K562 (cell line): ENCODE results near the gene GALNS. TPM values are rescaled to one million over a fixed set of nuclear protein-coding genes. Genes with fewer than 3 reads are reported as not detected.

Source experiments
- BRD9 ChIP-seq: fragments of 450-650 bp; IDR thresholded peaks from 2 replicates; pipeline ENCODE4 v1.6.1; 2018; ENCODE audit warnings: low read depth; ENCODE audit not compliant: partially characterized antibody
- E2F8 ChIP-seq: fragments of 450-650 bp; IDR thresholded peaks from 2 replicates; pipeline ENCODE4 v1.7.1; 2018; ENCODE audit warnings: mild to moderate bottlenecking, low read depth; ENCODE audit not compliant: partially characterized antibody
- ESRRA ChIP-seq: fragments of 450-650 bp; IDR thresholded peaks from 2 replicates; pipeline ENCODE4 v1.6.1; 2014; ENCODE audit warnings: low read depth, mild to moderate bottlenecking, moderate library complexity, borderline replicate concordance
- ETS2 ChIP-seq: IDR thresholded peaks from 2 replicates; pipeline ENCODE4 v1.6.1; 2016; ENCODE audit warnings: borderline replicate concordance, missing genetic modification characterization, mild to moderate bottlenecking, moderate library complexity, missing compliant biosample characterization; ENCODE audit not compliant: poor library complexity, severe bottlenecking
- ETV5 ChIP-seq: sonication (generic); formaldehyde crosslinking; IDR thresholded peaks from 2 replicates; pipeline ENCODE4 v1.4.0; 2020; ENCODE audit warnings: low read depth, mild to moderate bottlenecking, missing genetic modification reagents
- GTF2A2 ChIP-seq: IDR thresholded peaks from 2 replicates; pipeline ENCODE4 v1.6.1; 2016; ENCODE audit warnings: mild to moderate bottlenecking, missing genetic modification characterization, missing compliant biosample characterization
- HDAC1 ChIP-seq, 2 experiments: fragments of 450-650 bp; IDR thresholded peaks; 2 replicates each; pipeline ENCODE4 v1.6.1; 2016 to 2017; ENCODE audit warnings: inconsistent platforms in 1 of 2, mild to moderate bottlenecking in 1 of 2, moderate library complexity in 1 of 2
- MYC ChIP-seq, 2 experiments: fragments of 250-450 bp in 1 of 2; sonication (Bioruptor Pico) in 1 of 2; IDR thresholded peaks; 2 replicates each; pipeline versions ENCODE4 v1.5.1 to v1.6.1; 2012 to 2021; ENCODE audit warnings: low read depth in 2 of 2, borderline replicate concordance in 1 of 2, improper control_type of control experiment in 1 of 2, low read length in 1 of 2, mild to moderate bottlenecking in 1 of 2, moderate library complexity in 1 of 2
- SMARCC2 ChIP-seq: fragments of 450-650 bp; IDR thresholded peaks from 2 replicates; pipeline ENCODE4 v1.6.1; 2017; ENCODE audit warnings: antibody characterized with exemption, moderate library complexity, mild to moderate bottlenecking, low read depth
- ZNF764 ChIP-seq: fragments of 250-450 bp; sonication (Bioruptor Pico); IDR thresholded peaks from 2 replicates; pipeline ENCODE4 v1.4.0; 2020; ENCODE audit warnings: low read depth, mild to moderate bottlenecking, moderate library complexity
- polyA plus RNA-seq, 8 experiments: library from polyadenylated mRNA; depleted of rRNA in 4 of 8; stranded (reverse) in 5 of 8; unstranded in 3 of 8; fragments of >200 nt; fragmentation: Nextera tagmentation in 2 of 8; fragmentation: Illumina TruSeq in 1 of 8; extraction: Ambion mirVana in 2 of 8; extraction: Trizol in 1 of 8; gene quantifications; 2 replicates each; pipeline versions ENCODE4 v1.2.1 to v1.2.3, GENCODE V29; 2011 to 2014; ENCODE audit warnings: inconsistent platforms in 1 of 8, missing spikeins in 1 of 8
- total RNA-seq, 7 experiments: library from RNA; depleted of rRNA in 6 of 7; stranded (reverse); fragments of >200 nt in 6 of 7; fragmentation: Illumina TruSeq in 2 of 7; extraction: Trizol in 2 of 7; gene quantifications; 2 replicates each; pipeline versions ENCODE4 v1.2.1 to v1.2.3, GENCODE V29; 2011 to 2021; ENCODE audit warnings: low replicate concordance in 1 of 7
- TF ChIP-seq, protein P1 (sequence below): fragments of 450-650 bp; IDR thresholded peaks from 2 replicates; pipeline ENCODE4 v1.6.1; 2017; ENCODE audit warnings: mild to moderate bottlenecking, moderate library complexity
- TF ChIP-seq, protein P2 (sequence below), 2 experiments: fragments of 250-450 bp in 1 of 2; fragments of 450-650 bp in 1 of 2; sonication (Bioruptor Pico) in 1 of 2; IDR thresholded peaks; 2 replicates each; pipeline versions ENCODE4 v1.6.1 to v1.8.0; 2016 to 2021; ENCODE audit warnings: mild to moderate bottlenecking in 2 of 2, moderate library complexity in 2 of 2, missing compliant biosample characterization in 1 of 2, missing genetic modification characterization in 1 of 2
- TF ChIP-seq, protein P3 (sequence below): fragments of 250-450 bp; sonication (Bioruptor Pico); IDR thresholded peaks from 2 replicates; pipeline ENCODE4 v1.8.0; 2021; ENCODE audit warnings: mild to moderate bottlenecking, moderate library complexity
- TF ChIP-seq, protein P4 (sequence below): fragments of 450-650 bp; IDR thresholded peaks from 2 replicates; pipeline ENCODE4 v1.6.1; 2017; ENCODE audit warnings: antibody characterized with exemption, mild to moderate bottlenecking

Gene GALNS
- total and polyA plus RNA-seq, 9 of the 15 experiments (the other 6 are each of a cell fraction or from before 2014, with no cell fraction given), result 0.38 to 13.2 (median 4.3) TPM

DNA sequence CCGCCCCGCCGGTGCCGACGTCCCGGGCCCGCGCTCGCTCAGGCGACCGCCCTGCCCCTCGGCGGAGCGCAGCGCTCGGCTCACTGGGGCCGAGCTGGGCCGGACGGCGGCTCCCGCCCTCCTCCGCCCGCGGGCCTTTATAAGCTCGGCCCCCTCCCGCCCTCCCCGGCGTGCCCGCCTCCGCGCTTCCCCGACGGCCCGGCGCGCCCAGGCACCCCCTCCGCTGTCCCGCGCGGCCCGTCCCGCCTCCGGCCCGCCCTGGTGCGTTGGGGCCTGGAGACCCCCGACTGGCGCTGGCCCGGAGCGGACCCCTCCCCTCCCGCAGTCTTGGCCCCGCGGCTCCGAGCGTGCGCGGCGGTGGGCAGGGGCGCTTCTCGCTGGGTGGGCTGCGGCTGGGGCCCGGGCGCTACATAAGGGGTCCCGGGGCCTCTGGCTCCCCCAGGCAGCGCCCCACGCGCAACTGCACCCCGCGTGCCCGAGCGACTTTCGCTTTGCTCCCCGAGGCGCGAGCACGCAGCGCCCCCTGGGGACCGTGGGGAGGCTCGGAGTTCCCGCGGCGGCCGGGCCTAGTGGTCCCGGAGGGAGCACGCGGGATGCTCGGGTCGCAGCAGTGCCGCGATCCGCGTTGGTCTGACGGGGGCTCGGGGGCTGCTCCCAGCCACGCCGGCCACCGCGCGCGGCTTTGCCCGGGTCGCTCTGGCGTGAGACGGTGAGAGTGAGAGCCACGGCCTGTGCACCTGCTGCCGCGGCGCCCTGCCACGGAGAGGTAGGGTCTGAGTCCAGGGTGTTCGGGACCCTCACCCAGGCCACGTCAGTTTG is 71.4 kb downstream of the GALNS start, which contains the start of gene PIEZO1 (continued):
- no peak for TF ChIP-seq E2F8
- no peak for TF ChIP-seq ETV5 (CRISPR knock-in tag)
- no peak for TF ChIP-seq ETS2
- TF ChIP-seq ESRRA, result peak; percentile 68
- TF ChIP-seq, protein P1, sequence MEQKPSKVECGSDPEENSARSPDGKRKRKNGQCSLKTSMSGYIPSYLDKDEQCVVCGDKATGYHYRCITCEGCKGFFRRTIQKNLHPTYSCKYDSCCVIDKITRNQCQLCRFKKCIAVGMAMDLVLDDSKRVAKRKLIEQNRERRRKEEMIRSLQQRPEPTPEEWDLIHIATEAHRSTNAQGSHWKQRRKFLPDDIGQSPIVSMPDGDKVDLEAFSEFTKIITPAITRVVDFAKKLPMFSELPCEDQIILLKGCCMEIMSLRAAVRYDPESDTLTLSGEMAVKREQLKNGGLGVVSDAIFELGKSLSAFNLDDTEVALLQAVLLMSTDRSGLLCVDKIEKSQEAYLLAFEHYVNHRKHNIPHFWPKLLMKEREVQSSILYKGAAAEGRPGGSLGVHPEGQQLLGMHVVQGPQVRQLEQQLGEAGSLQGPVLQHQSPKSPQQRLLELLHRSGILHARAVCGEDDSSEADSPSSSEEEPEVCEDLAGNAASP, result no peak
- TF ChIP-seq, protein P2, sequence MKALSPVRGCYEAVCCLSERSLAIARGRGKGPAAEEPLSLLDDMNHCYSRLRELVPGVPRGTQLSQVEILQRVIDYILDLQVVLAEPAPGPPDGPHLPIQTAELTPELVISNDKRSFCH (CRISPR knock-in tag; IDR thresholded peaks at IDR 0.05), result no peak
- TF ChIP-seq, protein P2 (tag; IDR thresholded peaks at IDR 0.05), result peak; percentile 45; the same call in 1 of the 2 replicates
- peak; percentile 33 for TF ChIP-seq BRD9
- peak; percentile 23; the same call in 1 of the 2 replicates for TF ChIP-seq SMARCC2
- TF ChIP-seq MYC (IDR thresholded peaks at IDR 0.05; ENCODE audit: low read depth, low read length), result peak; percentile 97
- TF ChIP-seq MYC (CRISPR knock-in tag; IDR thresholded peaks at IDR 0.05; ENCODE audit: borderline replicate concordance, low read depth), result no peak
- no peak for TF ChIP-seq ZNF764 (CRISPR knock-in tag)
- TF ChIP-seq HDAC1 (IDR thresholded peaks at IDR 0.05), result peak; percentile 50 to 95; a peak in 2 of 4 replicates
- peak; percentile 97 for TF ChIP-seq GTF2A2 (tag)
- TF ChIP-seq, protein P3, sequence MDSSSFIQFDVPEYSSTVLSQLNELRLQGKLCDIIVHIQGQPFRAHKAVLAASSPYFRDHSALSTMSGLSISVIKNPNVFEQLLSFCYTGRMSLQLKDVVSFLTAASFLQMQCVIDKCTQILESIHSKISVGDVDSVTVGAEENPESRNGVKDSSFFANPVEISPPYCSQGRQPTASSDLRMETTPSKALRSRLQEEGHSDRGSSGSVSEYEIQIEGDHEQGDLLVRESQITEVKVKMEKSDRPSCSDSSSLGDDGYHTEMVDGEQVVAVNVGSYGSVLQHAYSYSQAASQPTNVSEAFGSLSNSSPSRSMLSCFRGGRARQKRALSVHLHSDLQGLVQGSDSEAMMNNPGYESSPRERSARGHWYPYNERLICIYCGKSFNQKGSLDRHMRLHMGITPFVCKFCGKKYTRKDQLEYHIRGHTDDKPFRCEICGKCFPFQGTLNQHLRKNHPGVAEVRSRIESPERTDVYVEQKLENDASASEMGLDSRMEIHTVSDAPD, result no peak
- TF ChIP-seq, protein P4, sequence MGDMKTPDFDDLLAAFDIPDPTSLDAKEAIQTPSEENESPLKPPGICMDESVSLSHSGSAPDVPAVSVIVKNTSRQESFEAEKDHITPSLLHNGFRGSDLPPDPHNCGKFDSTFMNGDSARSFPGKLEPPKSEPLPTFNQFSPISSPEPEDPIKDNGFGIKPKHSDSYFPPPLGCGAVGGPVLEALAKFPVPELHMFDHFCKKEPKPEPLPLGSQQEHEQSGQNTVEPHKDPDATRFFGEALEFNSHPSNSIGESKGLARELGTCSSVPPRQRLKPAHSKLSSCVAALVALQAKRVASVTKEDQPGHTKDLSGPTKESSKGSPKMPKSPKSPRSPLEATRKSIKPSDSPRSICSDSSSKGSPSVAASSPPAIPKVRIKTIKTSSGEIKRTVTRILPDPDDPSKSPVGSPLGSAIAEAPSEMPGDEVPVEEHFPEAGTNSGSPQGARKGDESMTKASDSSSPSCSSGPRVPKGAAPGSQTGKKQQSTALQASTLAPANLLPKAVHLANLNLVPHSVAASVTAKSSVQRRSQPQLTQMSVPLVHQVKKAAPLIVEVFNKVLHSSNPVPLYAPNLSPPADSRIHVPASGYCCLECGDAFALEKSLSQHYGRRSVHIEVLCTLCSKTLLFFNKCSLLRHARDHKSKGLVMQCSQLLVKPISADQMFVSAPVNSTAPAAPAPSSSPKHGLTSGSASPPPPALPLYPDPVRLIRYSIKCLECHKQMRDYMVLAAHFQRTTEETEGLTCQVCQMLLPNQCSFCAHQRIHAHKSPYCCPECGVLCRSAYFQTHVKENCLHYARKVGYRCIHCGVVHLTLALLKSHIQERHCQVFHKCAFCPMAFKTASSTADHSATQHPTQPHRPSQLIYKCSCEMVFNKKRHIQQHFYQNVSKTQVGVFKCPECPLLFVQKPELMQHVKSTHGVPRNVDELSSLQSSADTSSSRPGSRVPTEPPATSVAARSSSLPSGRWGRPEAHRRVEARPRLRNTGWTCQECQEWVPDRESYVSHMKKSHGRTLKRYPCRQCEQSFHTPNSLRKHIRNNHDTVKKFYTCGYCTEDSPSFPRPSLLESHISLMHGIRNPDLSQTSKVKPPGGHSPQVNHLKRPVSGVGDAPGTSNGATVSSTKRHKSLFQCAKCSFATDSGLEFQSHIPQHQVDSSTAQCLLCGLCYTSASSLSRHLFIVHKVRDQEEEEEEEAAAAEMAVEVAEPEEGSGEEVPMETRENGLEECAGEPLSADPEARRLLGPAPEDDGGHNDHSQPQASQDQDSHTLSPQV, result peak; percentile 79
